Smooth muscle cell (in vitro differentiated cells): ENCODE measurements around the gene HLA-DMB. TPM values are rescaled to one million over a fixed set of nuclear protein-coding genes. Genes with fewer than 3 reads are reported as not detected.

Experiments used
- DNase-seq: peaks from one replicate; lab custom pipeline; 2025; ENCODE audit not compliant: unreplicated experiment; lab: John Stamatoyannopoulos, UW
- H2AFZ ChIP-seq: fragments of 200-600 bp; sonication (generic); 2 replicates; pipeline ENCODE4 v1.6.0; 2016; ENCODE audit warnings: antibody characterized with exemption, low read depth, mild to moderate bottlenecking
- H3F3A ChIP-seq: fragments of 200-600 bp; sonication (generic); 2 replicates; pipeline ENCODE4 v1.6.0; 2017; ENCODE audit warnings: antibody characterized with exemption, low read depth
- H3K27ac ChIP-seq: fragments of 200-600 bp; sonication (generic); 2 replicates; pipeline ENCODE4 v1.5.1; 2016; ENCODE audit warnings: low read depth, mild to moderate bottlenecking
- H3K27me3 ChIP-seq: fragments of 200-600 bp; sonication (generic); 2 replicates; pipeline ENCODE4 v1.6.1; 2016; ENCODE audit warnings: low read depth, mild to moderate bottlenecking
- H3K36me3 ChIP-seq: fragments of 200-600 bp; sonication (generic); 2 replicates; pipeline ENCODE4 v1.5.1; 2016; ENCODE audit warnings: low read depth
- H3K4me1 ChIP-seq: fragments of 200-600 bp; sonication (generic); 2 replicates; pipeline ENCODE4 v1.5.1; 2016; ENCODE audit warnings: low read depth
- H3K4me2 ChIP-seq: fragments of 200-600 bp; sonication (generic); 2 replicates; pipeline ENCODE4 v1.6.0; 2016; ENCODE audit warnings: mild to moderate bottlenecking
- H3K4me3 ChIP-seq: fragments of 200-600 bp; sonication (generic); 2 replicates; pipeline ENCODE4 v1.5.1; 2016; ENCODE audit warnings: mild to moderate bottlenecking
- H3K79me2 ChIP-seq: fragments of 200-600 bp; sonication (generic); 2 replicates; pipeline ENCODE4 v1.6.0; 2016; ENCODE audit warnings: low read depth, mild to moderate bottlenecking
- H3K9ac ChIP-seq: fragments of 200-600 bp; sonication (generic); 2 replicates; pipeline ENCODE4 v1.6.0; 2016; ENCODE audit warnings: low read depth
- H3K9me3 ChIP-seq: fragments of 200-600 bp; sonication (generic); replicated peaks from 2 replicates; pipeline ENCODE4 v1.5.1; 2016; ENCODE audit warnings: low read depth
- H4K20me1 ChIP-seq: fragments of 200-600 bp; sonication (generic); 2 replicates; pipeline ENCODE4 v1.6.0; 2016; ENCODE audit warnings: low read depth
- CTCF ChIP-seq: fragments of 200-600 bp; sonication (generic); IDR thresholded peaks from 2 replicates; pipeline ENCODE4 v1.5.1; 2017; ENCODE audit warnings: borderline replicate concordance, mild to moderate bottlenecking, antibody characterized with exemption; ENCODE audit not compliant: insufficient read depth, poor library complexity, severe bottlenecking
- WGBS: methylation state at CpG from one replicate; pipeline ENCODE4 v1.1.7; 2016; ENCODE audit warnings: low lambda C conversion rate; 5-methylcytosine and 5-hydroxymethylcytosine counted together
- polyA plus RNA-seq: library from polyadenylated mRNA; unstranded; fragments of >200 nt; fragmentation: Nextera tagmentation; extraction: Ambion mirVana; gene quantifications from 2 replicates; pipeline ENCODE4 v1.2.1, GENCODE V29; 2016
- total RNA-seq: library from RNA; depleted of rRNA; stranded (reverse); fragments of >200 nt; gene quantifications from 2 replicates; pipeline ENCODE4 v1.2.3, GENCODE V29; 2014

Gene HLA-DMB
- total and polyA plus RNA-seq, 2 experiments from 2014 or later = not detected

- Histone ChIP-seq H4K20me1 (peaks cover 88% of the 10 kb centered on the region), H3K27me3 (no peaks in the 10 kb centered on the region), H3K79me2 (peaks cover 75% of the 10 kb centered on the region), H3K4me2 (peak overlapping the region; percentile 99), H3K36me3 (peaks cover 44% of the 10 kb centered on the region), H3K9me3 (no peaks in the 10 kb centered on the region), H3K4me1 (peaks cover 13% of the 10 kb centered on the region), H3K9ac (no peak overlapping the region), H3F3A (peaks cover 69% of the 10 kb centered on the region), H3K27ac (peak overlapping the region; percentile 18), H3K4me3 (peak overlapping the region; percentile 96), H2AFZ (no peak overlapping the region)
- WGBS = 91% methylated on average over 2 of the region's 2 CpGs
- no peak for TF ChIP-seq CTCF
- no peak for DNase-seq
These were observed 35.1 kb upstream of the HLA-DMB start for GRCh38 chr6:32975886-32976285.

- Histone ChIP-seq H3K36me3 (peaks cover 34% of the 10 kb centered on the region), H3K27me3 (no peaks in the 10 kb centered on the region), H2AFZ (no peak overlapping the region), H3K9ac (peak overlapping the region; percentile 91), H4K20me1 (peaks cover 76% of the 10 kb centered on the region), H3K4me2 (peak overlapping the region; percentile 99), H3K4me3 (peak overlapping the region; percentile 96), H3K27ac (peak overlapping the region; percentile 82), H3F3A (peaks cover 68% of the 10 kb centered on the region), H3K4me1 (peaks cover 13% of the 10 kb centered on the region), H3K9me3 (no peaks in the 10 kb centered on the region), H3K79me2 (peaks cover 77% of the 10 kb centered on the region)
- TF ChIP-seq CTCF = no peak
- no peak for DNase-seq
- 21% methylated on average over 14 of the region's 14 CpGs for WGBS
These were observed 33.9 kb upstream of the HLA-DMB start for GRCh38 chr6:32974541-32975308.

- peaks cover 29% of the 10 kb centered on the region for H3K36me3 ChIP-seq
- H2AFZ ChIP-seq = no peak overlapping the region
- H3K9me3 ChIP-seq = no peaks in the 10 kb centered on the region
- peaks cover 69% of the 10 kb centered on the region for H3K79me2 ChIP-seq
- H3K4me2 ChIP-seq = peak overlapping the region; percentile 99
- H3F3A ChIP-seq = peaks cover 68% of the 10 kb centered on the region
- peak overlapping the region; percentile 82 for H3K27ac ChIP-seq
- peak overlapping the region; percentile 91 for H3K9ac ChIP-seq
- H3K27me3 ChIP-seq = no peaks in the 10 kb centered on the region
- TF ChIP-seq CTCF = no peak
- DNase-seq = no peak
- 0% methylated on average over 4 of the region's 4 CpGs for WGBS
- H3K4me3 ChIP-seq = peak overlapping the region; percentile 96
- H4K20me1 ChIP-seq = peaks cover 69% of the 10 kb centered on the region
- peaks cover 13% of the 10 kb centered on the region for H3K4me1 ChIP-seq
These were observed 33.1 kb upstream of the HLA-DMB start for GRCh38 chr6:32974016-32974333.
